Loucy (cell line): ENCODE results near the gene RPRM.

Experiments
- H2AFZ ChIP-seq: fragments of 200-600 bp; sonication (generic); 2 replicates; pipeline ENCODE4 v1.6.0; 2016; ENCODE audit warnings: antibody characterized with exemption, mild to moderate bottlenecking, low read length, moderate library complexity
- H3F3A ChIP-seq: fragments of 200-600 bp; 2 replicates; pipeline ENCODE4 v1.6.0; 2016; ENCODE audit warnings: antibody characterized with exemption, low read depth, mild to moderate bottlenecking
- H3K27me3 ChIP-seq: fragments of 200-600 bp; sonication (generic); 2 replicates; pipeline ENCODE4 v1.6.1; 2014; ENCODE audit warnings: low read length, mild to moderate bottlenecking; ENCODE audit not compliant: insufficient read depth, poor library complexity, severe bottlenecking
- H3K36me3 ChIP-seq: fragments of 200-600 bp; sonication (generic); 2 replicates; pipeline ENCODE4 v1.6.1; 2016; ENCODE audit warnings: low read length; ENCODE audit not compliant: insufficient read depth
- H3K4me1 ChIP-seq: fragments of 200-600 bp; sonication (generic); 2 replicates; pipeline ENCODE4 v1.5.1; 2014; ENCODE audit warnings: low read length, mild to moderate bottlenecking; ENCODE audit not compliant: insufficient read depth, poor library complexity, severe bottlenecking
- H3K4me2 ChIP-seq: fragments of 200-600 bp; sonication (generic); 2 replicates; pipeline ENCODE4 v1.6.0; 2014; ENCODE audit warnings: antibody characterized with exemption, low read length, low read depth, mild to moderate bottlenecking; ENCODE audit not compliant: poor library complexity, severe bottlenecking
- H3K4me3 ChIP-seq: fragments of 200-600 bp; sonication (generic); 2 replicates; pipeline ENCODE4 v1.5.1; 2014; ENCODE audit warnings: low read length, mild to moderate bottlenecking, mixed read lengths; ENCODE audit not compliant: poor library complexity, severe bottlenecking
- H3K79me2 ChIP-seq: fragments of 200-600 bp; sonication (generic); 2 replicates; pipeline ENCODE4 v1.6.1; 2014; ENCODE audit warnings: low read length; ENCODE audit not compliant: insufficient read depth
- H3K9ac ChIP-seq: fragments of 200-600 bp; sonication (generic); 2 replicates; pipeline ENCODE4 v1.6.0; 2014; ENCODE audit warnings: mild to moderate bottlenecking, low read depth, low read length, moderate library complexity; ENCODE audit not compliant: poor library complexity, severe bottlenecking
- H3K9me2 ChIP-seq: fragments of 200-600 bp; sonication (generic); replicated peaks from 2 replicates; pipeline ENCODE4 v1.6.1; 2016; ENCODE audit warnings: low read depth, low read length, mixed read lengths
- H3K9me3 ChIP-seq: fragments of 200-600 bp; sonication (generic); 2 replicates; pipeline ENCODE4 v1.6.1; 2014; ENCODE audit warnings: mild to moderate bottlenecking, antibody characterized with exemption, low read length, low read depth; ENCODE audit not compliant: insufficient read depth
- H4K20me1 ChIP-seq: fragments of 200-600 bp; sonication (generic); 2 replicates; pipeline ENCODE4 v1.6.0; 2014; ENCODE audit warnings: antibody characterized with exemption, low read length, mild to moderate bottlenecking; ENCODE audit not compliant: insufficient read depth, poor library complexity, severe bottlenecking
- CTCF ChIP-seq: fragments of 200-600 bp; sonication (generic); conservative IDR thresholded peaks from 2 replicates; pipeline ENCODE4 v1.5.1; 2014; ENCODE audit warnings: mild to moderate bottlenecking, antibody characterized with exemption, low read length
- EZH2phosphoT487 ChIP-seq: fragments of 200-600 bp; IDR thresholded peaks from 2 replicates; pipeline ENCODE4 v1.6.1; 2018; ENCODE audit warnings: antibody characterized with exemption, mild to moderate bottlenecking, moderate library complexity, borderline replicate concordance

The RPRM gene

DNA sequence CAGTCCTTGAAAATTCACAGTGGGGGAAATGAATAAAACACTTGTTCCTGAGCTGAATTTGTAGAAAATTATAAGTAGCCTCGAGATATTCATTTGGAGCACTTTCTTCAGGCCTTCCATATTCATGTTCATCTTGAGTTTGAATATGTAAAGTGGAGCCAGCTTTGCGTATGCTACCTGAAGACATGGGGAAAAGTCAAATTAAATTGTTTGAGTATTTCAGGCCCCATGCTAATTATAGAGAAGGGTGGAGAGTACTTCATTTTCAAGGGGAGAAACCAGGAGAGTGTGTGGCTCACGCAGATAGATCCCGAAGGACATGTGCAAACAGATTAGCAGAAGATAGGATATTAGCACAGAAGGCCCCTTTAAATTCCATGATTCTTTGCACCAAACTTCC lies 7.7 kb downstream of the RPRM start:
- Histone ChIP-seq H3K27me3 (no peaks in the 10 kb centered on the region), H3K9ac (no peak overlapping the region), H3K9me2 (no peaks in the 10 kb centered on the region), H2AFZ (no peak overlapping the region), H3K4me2 (no peak overlapping the region), H3K4me3 (no peak overlapping the region), H3K9me3 (no peaks in the 10 kb centered on the region), H3K36me3 (no peaks in the 10 kb centered on the region), H3K79me2 (no peaks in the 10 kb centered on the region), H3K4me1 (no peaks in the 10 kb centered on the region), H4K20me1 (no peaks in the 10 kb centered on the region), H3F3A (no peaks in the 10 kb centered on the region)
- TF ChIP-seq EZH2phosphoT487 (no peak), CTCF (no peak)

- Histone ChIP-seq H3K27me3 (no peaks in the 10 kb centered on the region), H3K79me2 (no peaks in the 10 kb centered on the region), H4K20me1 (no peaks in the 10 kb centered on the region), H3K4me1 (no peaks in the 10 kb centered on the region), H3K4me3 (no peak overlapping the region), H3K9me3 (no peaks in the 10 kb centered on the region), H3K9me2 (no peaks in the 10 kb centered on the region), H2AFZ (no peak overlapping the region), H3F3A (no peaks in the 10 kb centered on the region), H3K4me2 (no peak overlapping the region), H3K36me3 (no peaks in the 10 kb centered on the region), H3K9ac (no peak overlapping the region)
- TF ChIP-seq EZH2phosphoT487 (no peak), CTCF (no peak)
Observed at GRCh38 chr2:153464395-153464794, 14.2 kb downstream of the RPRM start.

GRCh38 chr2:153462338-153462859 lies 16.2 kb downstream of the RPRM start:
- TF ChIP-seq CTCF (no peak), EZH2phosphoT487 (no peak)
- Histone ChIP-seq H3K9me2 (no peaks in the 10 kb centered on the region), H3K79me2 (no peaks in the 10 kb centered on the region), H3K36me3 (no peaks in the 10 kb centered on the region), H3K4me2 (no peak overlapping the region), H3K9ac (no peak overlapping the region), H3K9me3 (no peaks in the 10 kb centered on the region), H3F3A (no peaks in the 10 kb centered on the region), H3K4me1 (no peaks in the 10 kb centered on the region), H2AFZ (no peak overlapping the region), H4K20me1 (no peaks in the 10 kb centered on the region), H3K4me3 (no peak overlapping the region), H3K27me3 (no peaks in the 10 kb centered on the region)
